ENCODE measurements around the gene XPO1.
"Not testable (repeated sequence)": the region's sequence is repeated elsewhere in the genome, so short reads cannot be mapped to it uniquely, and the experiment has no call there.

Gene XPO1

GRCh38 chr2:61535449-61535848, 2.7 kb downstream of the XPO1 start:
- no peak for DNase-seq

- no peak for DNase-seq
These were observed 3.2 kb downstream of the XPO1 start for GRCh38 chr2:61534926-61535325.

GRCh38 chr2:61530749-61531148, 7.4 kb downstream of the XPO1 start:
- DNase-seq = no peak

- no peak for DNase-seq
These were observed 8.0 kb downstream of the XPO1 start for GRCh38 chr2:61529944-61530735.

- no peak for DNase-seq
These were observed 17.9 kb downstream of the XPO1 start for GRCh38 chr2:61520261-61520660.

- DNase-seq = no peak
These were observed 25.3 kb downstream of the XPO1 start for GRCh38 chr2:61512768-61513398.

GRCh38 chr2:61510674-61511671, 27.2 kb downstream of the XPO1 start:
- DNase-seq = no peak

- DNase-seq = no peak
These were observed 33.2 kb downstream of the XPO1 start for GRCh38 chr2:61504949-61505348.

- DNase-seq = no peak
These were observed 39.1 kb downstream of the XPO1 start for GRCh38 chr2:61499060-61499459.

- DNase-seq = no peak
These were observed 44.6 kb downstream of the XPO1 start for GRCh38 chr2:61493523-61493942.

- DNase-seq = no peak
These were observed 45.7 kb downstream of the XPO1 start for GRCh38 chr2:61492476-61492875.

GRCh38 chr2:61485281-61485680, 52.9 kb downstream of the XPO1 start:
- no peak for DNase-seq

GRCh38 chr2:61478086-61478485, 60.1 kb downstream of the XPO1 start:
- no peak for DNase-seq

GRCh38 chr2:61476929-61477589, 61.1 kb downstream of the XPO1 start:
- not testable (repeated sequence) for DNase-seq

GRCh38 chr2:61471905-61472805, 66.0 kb downstream of the XPO1 start:
- peak in 1 of 2 experiments; percentile 38 for DNase-seq

- DNase-seq = peak; percentile 75 to 86
These were observed 66.9 kb downstream of the XPO1 start, which contains the start of gene USP34 for GRCh38 chr2:61470965-61471904. Gene USP34 (minus strand): TSS chr2:61471087. CDS start chr2:61470692, 395 bp downstream.

GRCh38 chr2:61470122-61470951, 67.8 kb downstream of the XPO1 start:
- DNase-seq = peak; percentile 67 to 82

- peak in 1 of 2 experiments; percentile 48 for DNase-seq
These were observed 68.6 kb downstream of the XPO1 start for GRCh38 chr2:61469424-61470121.

- DNase-seq = not testable (repeated sequence)
These were observed 69.9 kb downstream of the XPO1 start for GRCh38 chr2:61468231-61468630.
